SJSA1 (cell line): ENCODE results near the gene MYBPH. TPM values are rescaled to one million over a fixed set of nuclear protein-coding genes. Genes with fewer than 3 reads are reported as not detected.

ENCODE experiments used
- DNase-seq, 2 experiments: peaks; one replicate each; pipeline ENCODE4 v3.0.0-alpha.2; 2015 to 2020; ENCODE audit warnings: low spot score in 2 of 2, low read depth in 1 of 2
- H3K27ac ChIP-seq: fragments of 250-450 bp; sonication (Bioruptor Pico); 2 replicates; pipeline ENCODE4 v1.5.1; 2020; ENCODE audit warnings: mild to moderate bottlenecking, moderate library complexity
- H3K27me3 ChIP-seq: fragments of 250-450 bp; sonication (Bioruptor Pico); replicated peaks from 2 replicates; pipeline ENCODE4 v1.5.1; 2020; ENCODE audit warnings: mild to moderate bottlenecking, moderate library complexity
- H3K36me3 ChIP-seq: fragments of 250-450 bp; sonication (Bioruptor Pico); 2 replicates; pipeline ENCODE4 v1.5.1; 2020; ENCODE audit warnings: mild to moderate bottlenecking
- H3K4me1 ChIP-seq: fragments of 250-450 bp; sonication (Bioruptor Pico); replicated peaks from 2 replicates; pipeline ENCODE4 v1.6.1; 2021; ENCODE audit warnings: mild to moderate bottlenecking
- H3K4me3 ChIP-seq: fragments of 250-450 bp; sonication (Bioruptor Pico); 2 replicates; pipeline ENCODE4 v1.5.1; 2020; ENCODE audit warnings: mild to moderate bottlenecking
- H3K9me3 ChIP-seq: fragments of 250-450 bp; sonication (Bioruptor Pico); replicated peaks from 2 replicates; pipeline ENCODE4 v1.5.1; 2020; ENCODE audit warnings: mild to moderate bottlenecking
- total RNA-seq: library from RNA; depleted of rRNA; stranded (reverse); fragments of >200 nt; shearing (Covaris generic); gene quantifications from 2 replicates; pipeline ENCODE4 v1.2.3, GENCODE V29; 2014

The MYBPH gene
- total RNA-seq, 1 experiment from 2014 or later = not detected

- peaks cover 8% of the 10 kb centered on the region for H3K4me1 ChIP-seq
- H3K9me3 ChIP-seq = 0 out of 2 replicates have a peak, but pooled peaks cover 3% of the 10 kb centered on the region
- H3K36me3 ChIP-seq = no peaks in the 10 kb centered on the region
- no peak overlapping the region for H3K4me3 ChIP-seq
- H3K27me3 ChIP-seq = no peaks in the 10 kb centered on the region; the same call in 1 of the 2 replicates
- no peak overlapping the region for H3K27ac ChIP-seq
- DNase-seq = no peak
Measured at GRCh38 chr1:203180611-203181330, 5.1 kb upstream of the MYBPH start.

- no peaks in the 10 kb centered on the region; the same call in 1 of the 2 replicates for H3K27me3 ChIP-seq
- H3K4me1 ChIP-seq = peaks cover 8% of the 10 kb centered on the region
- H3K27ac ChIP-seq = no peak overlapping the region
- H3K4me3 ChIP-seq = no peak overlapping the region
- DNase-seq = no peak
- 0 out of 2 replicates have a peak, but pooled peaks cover 3% of the 10 kb centered on the region for H3K9me3 ChIP-seq
- H3K36me3 ChIP-seq = no peaks in the 10 kb centered on the region
Measured at GRCh38 chr1:203179667-203180005, 4.0 kb upstream of the MYBPH start.

GRCh38 chr1:203178821-203179666 is 3.4 kb upstream of the MYBPH start:
- H3K27ac ChIP-seq = no peak overlapping the region
- peaks cover 8% of the 10 kb centered on the region for H3K4me1 ChIP-seq
- DNase-seq = no peak
- H3K27me3 ChIP-seq = no peaks in the 10 kb centered on the region; the same call in 1 of the 2 replicates
- 0 out of 2 replicates have a peak, but pooled peaks cover 3% of the 10 kb centered on the region for H3K9me3 ChIP-seq
- no peaks in the 10 kb centered on the region for H3K36me3 ChIP-seq
- H3K4me3 ChIP-seq = no peak overlapping the region

GRCh38 chr1:203178083-203178482 is 2.5 kb upstream of the MYBPH start:
- H3K27ac ChIP-seq = no peak overlapping the region
- 0 out of 2 replicates have a peak, but pooled peaks cover 3% of the 10 kb centered on the region for H3K9me3 ChIP-seq
- H3K27me3 ChIP-seq = no peaks in the 10 kb centered on the region; the same call in 1 of the 2 replicates
- H3K4me1 ChIP-seq = peaks cover 8% of the 10 kb centered on the region
- no peak overlapping the region for H3K4me3 ChIP-seq
- no peak for DNase-seq
- H3K36me3 ChIP-seq = no peaks in the 10 kb centered on the region

- H3K36me3 ChIP-seq = no peaks in the 10 kb centered on the region
- H3K4me1 ChIP-seq = peaks cover 8% of the 10 kb centered on the region
- no peaks in the 10 kb centered on the region; the same call in 1 of the 2 replicates for H3K27me3 ChIP-seq
- no peak overlapping the region for H3K4me3 ChIP-seq
- H3K27ac ChIP-seq = no peak overlapping the region
- peak; percentile 12 to 55 for DNase-seq
- H3K9me3 ChIP-seq = 0 out of 2 replicates have a peak, but pooled peaks cover 3% of the 10 kb centered on the region
Measured at GRCh38 chr1:203177470-203178039, 1.9 kb upstream of the MYBPH start.

GRCh38 chr1:203177036-203177405 is 1.4 kb upstream of the MYBPH start:
- Histone ChIP-seq H3K9me3 (0 out of 2 replicates have a peak, but pooled peaks cover 3% of the 10 kb centered on the region), H3K4me3 (no peak overlapping the region), H3K4me1 (peaks cover 8% of the 10 kb centered on the region), H3K36me3 (no peaks in the 10 kb centered on the region), H3K27ac (no peak overlapping the region), H3K27me3 (no peaks in the 10 kb centered on the region; the same call in 1 of the 2 replicates)
- DNase-seq = no peak

- Histone ChIP-seq H3K9me3 (0 out of 2 replicates have a peak, but pooled peaks cover 3% of the 10 kb centered on the region), H3K27me3 (no peaks in the 10 kb centered on the region; the same call in 1 of the 2 replicates), H3K4me3 (no peak overlapping the region), H3K36me3 (no peaks in the 10 kb centered on the region), H3K4me1 (peaks cover 8% of the 10 kb centered on the region), H3K27ac (no peak overlapping the region)
- DNase-seq = no peak
Measured at GRCh38 chr1:203176273-203177035, 828 bp upstream of the MYBPH start.

- peaks cover 8% of the 10 kb centered on the region for H3K4me1 ChIP-seq
- 0 out of 2 replicates have a peak, but pooled peaks cover 3% of the 10 kb centered on the region for H3K9me3 ChIP-seq
- no peak for DNase-seq
- H3K36me3 ChIP-seq = no peaks in the 10 kb centered on the region
- H3K4me3 ChIP-seq = no peak overlapping the region
- no peak overlapping the region for H3K27ac ChIP-seq
- no peaks in the 10 kb centered on the region; the same call in 1 of the 2 replicates for H3K27me3 ChIP-seq
Measured at GRCh38 chr1:203175827-203176241, 208 bp upstream of the MYBPH start.

- H3K4me3 ChIP-seq = no peak overlapping the region
- H3K36me3 ChIP-seq = no peaks in the 10 kb centered on the region
- no peak for DNase-seq
- H3K27me3 ChIP-seq = no peaks in the 10 kb centered on the region; the same call in 1 of the 2 replicates
- H3K4me1 ChIP-seq = peaks cover 8% of the 10 kb centered on the region
- 0 out of 2 replicates have a peak, but pooled peaks cover 3% of the 10 kb centered on the region for H3K9me3 ChIP-seq
- H3K27ac ChIP-seq = no peak overlapping the region
Measured at GRCh38 chr1:203174324-203174985, 1.2 kb downstream of the MYBPH start.

- Histone ChIP-seq H3K9me3 (0 out of 2 replicates have a peak, but pooled peaks cover 3% of the 10 kb centered on the region), H3K4me1 (peaks cover 8% of the 10 kb centered on the region), H3K36me3 (no peaks in the 10 kb centered on the region), H3K27ac (no peak overlapping the region), H3K4me3 (no peak overlapping the region), H3K27me3 (no peaks in the 10 kb centered on the region; the same call in 1 of the 2 replicates)
- no peak for DNase-seq
Measured at GRCh38 chr1:203173566-203173965, 2.1 kb downstream of the MYBPH start.

- H3K36me3 ChIP-seq = no peaks in the 10 kb centered on the region
- no peaks in the 10 kb centered on the region; the same call in 1 of the 2 replicates for H3K27me3 ChIP-seq
- no peak overlapping the region for H3K4me3 ChIP-seq
- H3K27ac ChIP-seq = no peak overlapping the region
- no peak for DNase-seq
- H3K9me3 ChIP-seq = 0 out of 2 replicates have a peak, but pooled peaks cover 3% of the 10 kb centered on the region
- H3K4me1 ChIP-seq = peaks cover 8% of the 10 kb centered on the region
Measured at GRCh38 chr1:203173011-203173555, 2.5 kb downstream of the MYBPH start.

GRCh38 chr1:203172184-203173010 is 3.2 kb downstream of the MYBPH start:
- no peak overlapping the region for H3K27ac ChIP-seq
- H3K9me3 ChIP-seq = no peaks in the 10 kb centered on the region
- peak; percentile 27 to 62 for DNase-seq
- H3K4me1 ChIP-seq = peaks cover 3% of the 10 kb centered on the region
- no peaks in the 10 kb centered on the region for H3K36me3 ChIP-seq
- H3K4me3 ChIP-seq = no peak overlapping the region
- H3K27me3 ChIP-seq = no peaks in the 10 kb centered on the region; the same call in 1 of the 2 replicates
